Measurements from ENCODE around the gene ADAM17.

DNA sequence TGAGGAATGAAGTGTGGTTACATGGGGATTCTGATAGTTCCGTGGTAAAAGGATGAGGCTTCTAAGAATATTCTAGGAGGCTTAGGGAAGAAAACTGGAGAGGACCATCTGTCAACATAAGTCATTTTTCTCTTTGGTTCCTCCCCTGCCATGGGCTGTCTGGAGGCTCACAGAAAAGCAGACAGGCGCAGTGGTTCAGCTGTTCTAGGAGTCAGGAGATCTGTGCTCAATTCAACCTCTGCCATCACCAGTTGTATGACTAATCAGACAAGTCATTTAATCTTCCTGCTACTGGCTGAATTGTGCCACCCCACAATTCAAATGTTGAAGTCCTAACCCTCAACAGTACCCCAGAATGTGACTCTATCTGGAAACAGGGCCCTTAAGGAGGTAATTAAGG is 36.4 kb downstream of the ADAM17 start:
- TF ChIP-seq TCF12 (IDR thresholded peaks at IDR 0.05; ENCODE audit: low read depth, low read length), result no peak
- TF ChIP-seq RBBP5 (IDR thresholded peaks at IDR 0.05; ENCODE audit: borderline replicate concordance, low read depth, low read length), result no peak
- no peak for TF ChIP-seq EZH2 (IDR thresholded peaks at IDR 0.05; ENCODE audit: low read depth, low read length, severe bottlenecking)
- TF ChIP-seq, protein P1, sequence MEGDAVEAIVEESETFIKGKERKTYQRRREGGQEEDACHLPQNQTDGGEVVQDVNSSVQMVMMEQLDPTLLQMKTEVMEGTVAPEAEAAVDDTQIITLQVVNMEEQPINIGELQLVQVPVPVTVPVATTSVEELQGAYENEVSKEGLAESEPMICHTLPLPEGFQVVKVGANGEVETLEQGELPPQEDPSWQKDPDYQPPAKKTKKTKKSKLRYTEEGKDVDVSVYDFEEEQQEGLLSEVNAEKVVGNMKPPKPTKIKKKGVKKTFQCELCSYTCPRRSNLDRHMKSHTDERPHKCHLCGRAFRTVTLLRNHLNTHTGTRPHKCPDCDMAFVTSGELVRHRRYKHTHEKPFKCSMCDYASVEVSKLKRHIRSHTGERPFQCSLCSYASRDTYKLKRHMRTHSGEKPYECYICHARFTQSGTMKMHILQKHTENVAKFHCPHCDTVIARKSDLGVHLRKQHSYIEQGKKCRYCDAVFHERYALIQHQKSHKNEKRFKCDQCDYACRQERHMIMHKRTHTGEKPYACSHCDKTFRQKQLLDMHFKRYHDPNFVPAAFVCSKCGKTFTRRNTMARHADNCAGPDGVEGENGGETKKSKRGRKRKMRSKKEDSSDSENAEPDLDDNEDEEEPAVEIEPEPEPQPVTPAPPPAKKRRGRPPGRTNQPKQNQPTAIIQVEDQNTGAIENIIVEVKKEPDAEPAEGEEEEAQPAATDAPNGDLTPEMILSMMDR (IDR thresholded peaks at IDR 0.05; ENCODE audit: control extremely low read depth in 1 of 3, insufficient read depth in 1 of 3, low read depth in 1 of 3, low read length in 3 of 3), result no peak
- no peak for TF ChIP-seq CHD1 (IDR thresholded peaks at IDR 0.05; ENCODE audit: low read depth, low read length)

All from H1 (cell line).